A673 (cell line): ENCODE measurements around the gene NUDT13.

Source experiments
- CTCF ChIP-seq: fragments of 300-800, 200-600 bp; sonication (generic); conservative IDR thresholded peaks from 2 replicates; pipeline ENCODE4 v1.5.1; 2017; ENCODE audit warnings: low read depth, mild to moderate bottlenecking, antibody characterized with exemption, low read length, moderate library complexity, mixed read lengths
- EZH2 ChIP-seq: fragments of 200-600 bp; sonication (generic); IDR thresholded peaks from 2 replicates; pipeline ENCODE4 v1.6.1; 2017; ENCODE audit warnings: borderline replicate concordance, low read depth, mild to moderate bottlenecking, mixed read lengths, antibody characterized with exemption, low read length; ENCODE audit not compliant: poor library complexity, severe bottlenecking

GRCh38 chr10:73093922-73094850 is 16.1 kb upstream of the NUDT13 start:
- no peak for TF ChIP-seq CTCF
- TF ChIP-seq EZH2, result no peak
